GM23338 (cell line): ENCODE measurements around the gene MAD2L1BP. TPM values are rescaled to one million over a fixed set of nuclear protein-coding genes. Genes with fewer than 3 reads are reported as not detected.
A peak's percentile ranks its signal among the peaks of the same experiment; 100 is the strongest.

Source experiments
- ATAC-seq: fragments of 200-7000 bp; cut with Tn5 transposase; 3 replicates; pipeline ENCODE4 v1.9.1; 2020
- DNase-seq: peaks from one replicate; pipeline ENCODE4 v3.0.0-alpha.2; 2015; ENCODE audit warnings: low spot score
- H2AFZ ChIP-seq: fragments of 200-600 bp; sonication (generic); 2 replicates; pipeline ENCODE4 v1.8.0; 2016; ENCODE audit warnings: antibody characterized with exemption, mild to moderate bottlenecking, moderate library complexity
- H3F3A ChIP-seq: fragments of 200-600 bp; sonication (generic); replicated peaks from 2 replicates; pipeline ENCODE4 v1.8.0; 2017; ENCODE audit warnings: antibody characterized with exemption, mixed run types, low read depth
- H3K27ac ChIP-seq: fragments of 200-600 bp; sonication (generic); 2 replicates; pipeline ENCODE4 v1.6.1; 2016; ENCODE audit warnings: low read depth
- H3K27me3 ChIP-seq: fragments of 200-600 bp; sonication (generic); 2 replicates; pipeline ENCODE4 v1.8.0; 2016; ENCODE audit warnings: mild to moderate bottlenecking, mixed run types, moderate library complexity; ENCODE audit not compliant: insufficient read depth
- H3K36me3 ChIP-seq: fragments of 200-600 bp; sonication (generic); 2 replicates; pipeline ENCODE4 v1.8.0; 2016; ENCODE audit warnings: mild to moderate bottlenecking; ENCODE audit not compliant: insufficient read depth
- H3K4me1 ChIP-seq: fragments of 200-600 bp; sonication (generic); 2 replicates; pipeline ENCODE4 v1.8.0; 2016; ENCODE audit warnings: mild to moderate bottlenecking, moderate library complexity; ENCODE audit not compliant: insufficient read depth
- H3K4me2 ChIP-seq: fragments of 200-600 bp; sonication (generic); 2 replicates; pipeline ENCODE4 v1.7.1; 2017; ENCODE audit warnings: mixed run types
- H3K4me3 ChIP-seq: fragments of 200-600 bp; sonication (generic); 2 replicates; pipeline ENCODE4 v1.6.1; 2016; ENCODE audit warnings: mixed run types
- H3K79me2 ChIP-seq: fragments of 200-600 bp; sonication (generic); replicated peaks from 2 replicates; pipeline ENCODE4 v1.8.0; 2017; ENCODE audit warnings: mild to moderate bottlenecking; ENCODE audit not compliant: insufficient read depth
- H3K9me2 ChIP-seq: fragments of 200-600 bp; sonication (generic); 2 replicates; pipeline ENCODE4 v1.8.0; 2017; ENCODE audit not compliant: insufficient read depth
- H4K20me1 ChIP-seq: fragments of 200-600 bp; sonication (generic); replicated peaks from 2 replicates; pipeline ENCODE4 v1.8.0; 2017; ENCODE audit warnings: mild to moderate bottlenecking; ENCODE audit not compliant: insufficient read depth
- H3K27ac Mint-ChIP-seq: 2 replicates; pipeline ENCODE4 v1.8.0; 2020; ENCODE audit warnings: inconsistent platforms, mild to moderate bottlenecking, moderate library complexity, mixed read lengths
- H3K27me3 Mint-ChIP-seq: 3 replicates; pipeline ENCODE4 v1.8.0; 2022; ENCODE audit warnings: low read depth, mild to moderate bottlenecking, moderate library complexity, mixed read lengths, inconsistent platforms; ENCODE audit not compliant: insufficient read depth, poor library complexity
- H3K36me3 Mint-ChIP-seq: 3 replicates; pipeline ENCODE4 v1.8.0; 2021; ENCODE audit warnings: low read depth, mild to moderate bottlenecking, inconsistent platforms, moderate library complexity, mixed read lengths
- H3K4me1 Mint-ChIP-seq: 3 replicates; pipeline ENCODE4 v1.8.0; 2020; ENCODE audit warnings: mild to moderate bottlenecking, inconsistent platforms, mixed read lengths
- H3K4me3 Mint-ChIP-seq: 3 replicates; pipeline ENCODE4 v1.8.0; 2021; ENCODE audit warnings: moderate library complexity, mild to moderate bottlenecking, inconsistent platforms, mixed read lengths
- H3K9me3 Mint-ChIP-seq: 3 replicates; pipeline ENCODE4 v1.8.0; 2020; ENCODE audit warnings: moderate library complexity, mild to moderate bottlenecking, inconsistent platforms, mixed read lengths
- JUNB ChIP-seq: IDR thresholded peaks from one replicate; pipeline ENCODE4 v1.6.1; 2016; ENCODE audit warnings: antibody characterized with exemption; ENCODE audit not compliant: unreplicated experiment
- NANOG ChIP-seq: IDR thresholded peaks from 2 replicates; pipeline ENCODE4 v1.6.1; 2016; ENCODE audit warnings: antibody characterized with exemption, borderline replicate concordance
- POLR2AphosphoS5 ChIP-seq: IDR thresholded peaks from 2 replicates; pipeline ENCODE4 v1.6.1; 2016; ENCODE audit warnings: antibody characterized with exemption, low read depth
- REST ChIP-seq: IDR thresholded peaks from one replicate; pipeline ENCODE4 v1.6.1; 2018; ENCODE audit warnings: antibody characterized with exemption; ENCODE audit not compliant: unreplicated experiment
- STAT1 ChIP-seq: IDR thresholded peaks from one replicate; pipeline ENCODE4 v1.6.1; 2016; ENCODE audit warnings: antibody characterized with exemption; ENCODE audit not compliant: unreplicated experiment
- ZNF462 ChIP-seq: fragments of 250-450 bp; sonication (Bioruptor Pico); IDR thresholded peaks from 2 replicates; pipeline ENCODE4 v1.5.0; 2020; ENCODE audit warnings: mild to moderate bottlenecking, moderate library complexity
- polyA plus RNA-seq: library from polyadenylated mRNA; unstranded; fragments of >200 nt; fragmentation: Nextera tagmentation; extraction: Ambion mirVana; gene quantifications from 2 replicates; pipeline ENCODE4 v1.2.1, GENCODE V29; 2016
- total RNA-seq: library from RNA; depleted of rRNA; stranded (reverse); fragments of >200 nt; shearing (Covaris generic); gene quantifications from 2 replicates; pipeline ENCODE4 v1.2.3, GENCODE V29; 2014
- TF ChIP-seq, protein P1 (sequence below), 2 experiments: fragments of 200-600 bp in 1 of 2; sonication (generic) in 1 of 2; conservative IDR thresholded peaks; 2 replicates each; pipeline versions ENCODE4 v1.5.1 to v1.6.1; 2016 to 2017; ENCODE audit warnings: antibody characterized with exemption in 2 of 2, low read depth in 2 of 2, mild to moderate bottlenecking in 2 of 2, moderate library complexity in 1 of 2

MAD2L1BP gene
- total and polyA plus RNA-seq, 2 experiments from 2014 or later, result 26.6 to 51.7 TPM

GRCh38 chr6:43628393-43629103 lies 7.1 kb upstream of the MAD2L1BP start:
- Histone ChIP-seq H3K79me2 (peaks cover 19% of the 10 kb centered on the region), H4K20me1 (peaks cover 7% of the 10 kb centered on the region), H3F3A (0 out of 2 replicates have a peak, but pooled peaks cover 10% of the 10 kb centered on the region), H3K27ac (peak overlapping the region; percentile 90), H3K36me3 (peaks cover 3% of the 10 kb centered on the region; the same call in 1 of the 2 replicates), H3K4me2 (peak overlapping the region; percentile 93), H3K27me3 (no peaks in the 10 kb centered on the region), H3K4me1 (no peaks in the 10 kb centered on the region), H3K9me2 (no peaks in the 10 kb centered on the region), H3K4me3 (peak overlapping the region; percentile 86), H2AFZ (peak overlapping the region; percentile 91; the same call in 1 of the 2 replicates)
- peak overlapping the region; percentile 96 for H3K4me3 Mint-ChIP-seq
- DNase-seq (peak; percentile 89), ATAC-seq (peak; percentile 51)
- H3K9me3 Mint-ChIP-seq, result no peaks in the 10 kb centered on the region
- peaks cover 9% of the 10 kb centered on the region for H3K4me1 Mint-ChIP-seq
- H3K36me3 Mint-ChIP-seq, result peaks cover 35% of the 10 kb centered on the region
- peaks cover 6% of the 10 kb centered on the region for H3K27me3 Mint-ChIP-seq
- no peak for TF ChIP-seq NANOG
- no peak for TF ChIP-seq STAT1
- TF ChIP-seq REST, result no peak
- TF ChIP-seq JUNB, result no peak
- no peak for TF ChIP-seq ZNF462 (CRISPR knock-in tag)
- TF ChIP-seq POLR2AphosphoS5, result peak; percentile 44
- TF ChIP-seq, protein P1, sequence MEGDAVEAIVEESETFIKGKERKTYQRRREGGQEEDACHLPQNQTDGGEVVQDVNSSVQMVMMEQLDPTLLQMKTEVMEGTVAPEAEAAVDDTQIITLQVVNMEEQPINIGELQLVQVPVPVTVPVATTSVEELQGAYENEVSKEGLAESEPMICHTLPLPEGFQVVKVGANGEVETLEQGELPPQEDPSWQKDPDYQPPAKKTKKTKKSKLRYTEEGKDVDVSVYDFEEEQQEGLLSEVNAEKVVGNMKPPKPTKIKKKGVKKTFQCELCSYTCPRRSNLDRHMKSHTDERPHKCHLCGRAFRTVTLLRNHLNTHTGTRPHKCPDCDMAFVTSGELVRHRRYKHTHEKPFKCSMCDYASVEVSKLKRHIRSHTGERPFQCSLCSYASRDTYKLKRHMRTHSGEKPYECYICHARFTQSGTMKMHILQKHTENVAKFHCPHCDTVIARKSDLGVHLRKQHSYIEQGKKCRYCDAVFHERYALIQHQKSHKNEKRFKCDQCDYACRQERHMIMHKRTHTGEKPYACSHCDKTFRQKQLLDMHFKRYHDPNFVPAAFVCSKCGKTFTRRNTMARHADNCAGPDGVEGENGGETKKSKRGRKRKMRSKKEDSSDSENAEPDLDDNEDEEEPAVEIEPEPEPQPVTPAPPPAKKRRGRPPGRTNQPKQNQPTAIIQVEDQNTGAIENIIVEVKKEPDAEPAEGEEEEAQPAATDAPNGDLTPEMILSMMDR (conservative IDR thresholded peaks at IDR 0.05; ENCODE audit: low read depth in 2 of 2), result no peak
- H3K27ac Mint-ChIP-seq, result peak overlapping the region; percentile 100
